GM19463 (cell line): ENCODE data around the gene PKLR.

Experiments
- ATAC-seq: cut with Tn5 transposase; IDR thresholded peaks from one replicate; pipeline ENCODE4 v1.9.1; 2021; ENCODE audit warnings: mild to moderate bottlenecking, moderate library complexity; ENCODE audit not compliant: unreplicated experiment

PKLR gene

DNA sequence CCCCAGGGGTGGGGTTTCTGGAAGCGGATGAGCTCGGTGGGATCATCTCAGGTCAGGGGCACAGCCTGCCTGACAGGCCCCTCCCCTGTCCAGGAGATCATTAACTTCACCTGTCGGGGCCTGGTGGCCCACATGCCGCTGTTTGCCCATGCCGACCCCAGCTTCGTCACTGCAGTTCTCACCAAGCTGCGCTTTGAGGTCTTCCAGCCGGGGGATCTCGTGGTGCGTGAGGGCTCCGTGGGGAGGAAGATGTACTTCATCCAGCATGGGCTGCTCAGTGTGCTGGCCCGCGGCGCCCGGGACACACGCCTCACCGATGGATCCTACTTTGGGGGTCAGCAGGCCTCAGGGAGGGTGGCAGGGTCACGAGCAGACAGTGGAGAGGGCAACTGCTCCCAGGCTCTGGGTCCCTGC is 15.6 kb downstream of the PKLR start:
- no peak for ATAC-seq

DNA sequence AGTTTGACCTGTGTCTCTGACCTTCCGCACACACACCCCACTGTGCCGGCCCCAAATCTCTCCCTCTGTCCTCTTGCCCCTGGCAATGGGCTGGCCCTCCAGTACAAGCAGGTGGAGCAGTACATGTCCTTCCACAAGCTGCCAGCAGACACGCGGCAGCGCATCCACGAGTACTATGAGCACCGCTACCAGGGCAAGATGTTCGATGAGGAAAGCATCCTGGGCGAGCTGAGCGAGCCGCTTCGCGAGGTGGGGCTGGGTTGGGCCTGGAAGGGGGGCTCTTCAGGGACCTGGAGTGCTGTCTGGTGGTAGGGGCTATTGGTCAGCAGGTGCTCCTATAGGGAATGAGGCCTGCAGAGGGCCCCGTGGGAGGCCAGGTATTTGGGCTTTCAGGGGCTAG is 16.2 kb downstream of the PKLR start:
- no peak for ATAC-seq

DNA sequence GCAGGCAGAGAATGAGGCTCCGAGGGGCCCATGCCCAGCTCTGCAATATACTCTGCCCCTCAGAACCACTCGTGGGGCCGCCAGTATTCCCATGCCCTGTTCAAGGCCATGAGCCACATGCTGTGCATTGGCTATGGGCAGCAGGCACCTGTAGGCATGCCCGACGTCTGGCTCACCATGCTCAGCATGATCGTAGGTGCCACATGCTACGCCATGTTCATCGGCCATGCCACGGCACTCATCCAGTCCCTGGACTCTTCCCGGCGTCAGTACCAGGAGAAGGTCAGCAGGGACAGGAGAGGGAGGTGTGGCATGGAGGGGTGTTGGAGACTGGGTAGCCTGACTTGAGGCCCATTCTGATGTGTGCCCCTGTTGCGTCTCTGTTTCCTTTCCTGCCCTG is 16.8 kb downstream of the PKLR start:
- ATAC-seq, result no peak

DNA sequence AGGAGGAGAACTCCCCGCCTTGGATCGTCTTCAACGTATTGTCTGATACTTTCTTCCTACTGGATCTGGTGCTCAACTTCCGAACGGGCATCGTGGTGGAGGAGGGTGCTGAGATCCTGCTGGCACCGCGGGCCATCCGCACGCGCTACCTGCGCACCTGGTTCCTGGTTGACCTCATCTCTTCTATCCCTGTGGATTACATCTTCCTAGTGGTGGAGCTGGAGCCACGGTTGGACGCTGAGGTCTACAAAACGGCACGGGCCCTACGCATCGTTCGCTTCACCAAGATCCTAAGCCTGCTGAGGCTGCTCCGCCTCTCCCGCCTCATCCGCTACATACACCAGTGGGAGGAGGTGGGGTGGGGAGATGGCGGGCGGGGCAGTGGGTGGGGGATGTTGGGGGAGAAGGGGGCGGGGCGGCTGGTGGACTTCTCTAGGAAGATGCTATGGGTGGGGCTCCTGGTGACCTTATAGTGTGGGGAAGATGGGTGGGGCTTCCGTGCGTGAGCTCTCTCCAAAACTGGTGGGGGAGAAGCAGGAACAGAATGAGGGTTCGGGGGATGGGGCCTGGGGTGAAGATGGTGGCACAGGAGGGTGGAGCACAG is 18.6 kb downstream of the PKLR start:
- ATAC-seq, result no peak

DNA sequence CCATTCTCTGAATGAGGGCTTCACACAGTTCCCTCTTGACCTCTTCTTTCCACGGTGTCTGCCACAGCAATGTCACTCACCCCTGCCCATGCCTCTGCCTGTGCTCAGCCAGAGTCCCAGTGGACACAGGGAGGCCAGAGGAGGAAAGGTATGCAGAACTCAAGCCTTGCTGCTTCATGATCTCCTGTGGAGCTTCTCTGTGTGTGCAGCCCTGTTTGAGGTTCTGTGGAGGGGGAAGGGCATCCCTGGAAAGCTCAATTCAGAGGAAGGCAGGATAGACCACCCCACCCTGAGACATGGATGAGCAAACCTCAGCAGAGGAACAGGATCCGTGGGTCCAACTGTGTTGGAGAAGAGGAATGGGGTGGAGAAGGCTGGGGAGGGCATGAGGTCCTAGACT is 22.0 kb downstream of the PKLR start:
- ATAC-seq, result no peak

DNA sequence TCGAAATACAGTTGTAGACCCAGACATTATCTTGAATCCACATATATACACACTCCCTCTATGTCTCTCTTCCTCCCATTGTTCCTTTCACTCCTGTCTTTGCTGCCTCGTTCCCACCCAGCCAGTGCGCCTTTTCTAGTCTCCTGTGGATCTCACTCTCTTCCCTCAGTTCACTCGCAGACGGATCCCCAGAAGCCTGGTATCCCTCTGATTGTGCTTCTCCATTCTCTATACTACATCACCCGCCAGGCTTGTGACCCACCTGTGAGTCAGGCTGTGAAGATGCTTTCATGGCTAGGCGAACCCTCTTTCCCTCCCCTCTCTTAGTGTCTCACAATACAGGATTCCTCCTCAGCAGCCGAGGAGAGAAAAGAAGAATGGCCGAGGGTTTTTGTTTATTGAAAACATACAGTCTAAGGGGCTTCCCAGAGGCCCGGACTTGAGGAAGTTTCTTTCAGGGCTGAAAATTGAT is 22.5 kb downstream of the PKLR start:
- ATAC-seq, result no peak

DNA sequence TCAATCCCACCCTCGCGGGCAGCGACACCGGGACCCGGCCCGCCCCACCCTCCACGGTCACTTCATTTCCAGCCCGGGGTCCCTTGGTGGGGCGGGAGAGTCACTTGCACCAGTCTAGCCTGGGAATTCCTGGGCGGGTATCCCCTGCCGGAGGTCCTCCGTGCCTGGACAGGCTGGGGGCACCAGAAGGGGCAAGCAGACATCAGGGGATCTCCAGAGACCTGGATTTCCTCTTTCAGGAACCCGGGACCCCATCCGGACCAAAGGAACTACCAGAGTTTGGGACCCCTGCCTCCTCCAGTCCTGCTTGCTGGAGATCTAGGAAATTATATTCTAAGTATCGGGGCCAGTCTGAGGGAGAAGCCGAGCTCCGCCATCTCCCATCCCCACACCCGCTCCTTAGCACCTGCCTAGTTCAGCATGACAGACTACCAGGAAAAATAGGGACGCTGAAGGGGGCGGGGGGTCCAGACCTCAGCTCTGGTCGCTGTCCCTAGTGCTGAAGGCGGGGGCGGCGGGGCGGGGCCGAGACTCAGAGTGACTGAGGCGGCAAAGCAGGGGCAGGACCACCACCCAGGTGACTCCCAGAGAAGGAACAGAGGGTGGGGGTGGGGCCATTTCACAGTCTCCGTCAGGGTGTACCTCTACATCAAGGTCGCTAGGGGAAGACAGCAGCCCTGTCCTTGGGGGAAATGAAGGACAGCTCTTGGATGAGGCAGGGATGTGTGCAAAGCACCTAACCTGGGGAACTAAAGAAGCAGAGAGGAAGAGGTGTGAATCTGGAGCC is 23.1 kb downstream of the PKLR start:
- no peak for ATAC-seq

DNA sequence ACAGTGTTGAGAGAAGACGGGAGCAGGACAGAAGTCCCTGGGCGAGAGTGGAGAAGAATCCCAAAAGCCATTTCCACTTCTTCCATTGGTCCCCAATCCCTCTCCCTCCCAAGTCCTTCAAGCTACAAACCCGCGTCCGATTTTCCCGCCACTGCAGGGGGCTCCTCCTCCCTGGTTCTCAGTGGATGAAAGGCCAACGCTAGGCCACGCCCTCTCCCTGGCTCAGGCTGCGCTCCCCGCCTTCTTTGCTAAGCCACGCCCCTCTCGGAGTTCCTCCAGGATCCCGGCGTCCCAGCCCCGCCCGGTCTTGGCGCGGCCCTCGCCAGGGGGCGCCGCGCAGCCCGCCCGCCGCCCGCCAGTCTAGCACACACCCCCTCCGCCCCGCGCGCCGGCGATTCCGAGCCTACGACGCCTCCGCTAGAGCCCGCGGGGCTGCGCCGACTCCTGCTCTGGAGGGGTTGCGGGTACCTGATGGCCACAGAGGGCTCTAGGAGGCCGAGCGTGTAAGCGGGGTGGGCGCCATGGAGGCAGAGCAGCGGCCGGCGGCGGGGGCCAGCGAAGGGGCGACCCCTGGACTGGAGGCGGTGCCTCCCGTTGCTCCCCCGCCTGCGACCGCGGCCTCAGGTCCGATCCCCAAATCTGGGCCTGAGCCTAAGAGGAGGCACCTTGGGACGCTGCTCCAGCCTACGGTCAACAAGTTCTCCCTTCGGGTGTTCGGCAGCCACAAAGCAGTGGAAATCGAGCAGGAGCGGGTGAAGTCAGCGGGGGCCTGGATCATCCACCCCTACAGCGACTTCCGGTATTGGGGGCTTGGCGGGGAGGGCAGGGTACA is 24.0 kb downstream of the PKLR start, which contains the start of gene HCN3:
Gene HCN3, plus strand, starts transcription at position 394 of the 832 bp plus-strand sequence. Its CDS starts 128 bp downstream, at position 522.
- peak; percentile 50 for ATAC-seq

DNA sequence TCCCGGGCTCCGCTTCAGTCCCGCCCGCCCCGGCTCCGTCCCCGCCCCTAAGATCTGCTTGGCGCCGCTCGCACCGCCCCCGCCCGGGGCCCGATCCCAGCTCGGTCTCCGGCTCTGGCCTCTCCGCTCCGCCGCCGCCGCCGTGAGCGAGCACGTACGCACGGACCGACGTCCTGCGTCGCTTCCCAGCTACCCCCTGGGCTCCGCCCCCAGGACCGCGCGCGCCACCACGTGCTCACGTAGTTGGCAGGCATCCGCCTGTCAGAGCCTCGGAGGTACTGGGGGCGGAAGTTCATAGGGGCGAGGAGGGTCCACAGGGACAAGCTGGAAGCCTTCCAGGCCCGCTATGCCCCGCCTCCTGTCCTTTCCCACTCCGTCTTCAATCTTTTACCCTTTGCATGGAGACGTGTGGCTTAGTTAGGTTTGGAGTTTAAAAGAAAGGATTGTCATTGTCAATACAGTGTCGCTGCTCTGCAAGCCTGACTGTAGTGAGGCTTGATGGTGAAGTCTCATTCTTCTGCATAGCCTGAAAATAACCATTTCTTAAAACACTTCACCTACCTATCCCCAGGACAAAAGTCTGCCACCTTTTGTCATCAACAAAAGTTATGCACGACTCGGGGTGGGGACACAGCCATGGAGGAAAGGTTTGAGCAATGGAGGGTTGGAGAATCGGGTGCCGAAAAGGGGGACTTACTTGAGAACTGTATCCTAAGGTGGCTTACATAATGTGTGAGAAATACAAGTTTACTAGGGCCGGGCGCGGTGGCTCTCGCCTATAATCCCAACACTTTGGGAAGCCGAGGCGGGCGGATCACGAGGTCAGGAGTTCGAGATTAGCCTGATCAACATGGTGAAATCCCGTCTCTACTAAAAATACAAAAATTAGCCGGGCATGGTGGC is 27.6 kb downstream of the PKLR start, which contains the start of gene CLK2:
Gene CLK2, minus strand, starts transcription at position 162 of the 903 bp plus-strand sequence. CDS start 2,527 bp downstream, outside the sequence.
- peak; percentile 85 for ATAC-seq

DNA sequence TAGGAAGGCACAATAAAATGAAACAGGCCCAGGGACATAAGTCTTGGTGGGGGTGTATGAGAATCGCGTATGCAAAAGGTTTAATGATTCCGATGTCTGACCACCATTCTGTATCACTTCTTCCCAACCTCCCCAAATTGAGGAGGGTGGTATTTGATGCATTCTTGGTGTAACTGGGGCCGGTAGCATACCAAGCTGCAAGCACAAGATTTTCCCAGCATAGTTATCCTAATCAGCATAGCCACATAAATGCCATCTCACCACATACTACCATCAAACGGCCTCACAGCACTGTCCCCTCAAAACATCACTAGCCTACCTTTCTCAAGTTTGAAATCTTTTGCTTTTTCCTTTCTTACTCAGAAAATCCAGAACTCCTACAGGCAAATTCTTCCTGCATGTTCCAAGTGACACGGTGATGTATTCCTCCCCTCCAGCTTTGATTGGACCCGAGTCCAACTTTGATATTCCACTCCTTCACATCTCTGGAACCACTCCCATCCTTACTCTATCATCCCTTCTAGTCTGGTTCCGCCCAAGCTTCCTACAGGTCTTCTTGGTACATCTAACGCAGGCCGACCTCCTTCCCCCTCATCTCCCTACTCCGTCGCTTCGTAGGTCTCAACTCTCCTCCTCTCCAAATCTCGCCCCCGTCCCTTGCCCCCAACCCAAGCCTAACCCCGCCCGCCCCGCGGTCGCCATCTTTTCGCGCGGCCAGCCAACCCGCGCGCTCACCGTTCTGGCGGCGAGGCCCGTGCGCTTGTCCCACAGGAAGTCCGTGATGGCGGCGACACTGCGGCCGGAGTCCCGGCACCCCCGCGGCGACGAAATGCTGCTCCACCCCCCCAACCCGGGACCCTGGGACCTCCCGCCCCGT is 28.5 kb downstream of the PKLR start:
- peak; percentile 13 for ATAC-seq

DNA sequence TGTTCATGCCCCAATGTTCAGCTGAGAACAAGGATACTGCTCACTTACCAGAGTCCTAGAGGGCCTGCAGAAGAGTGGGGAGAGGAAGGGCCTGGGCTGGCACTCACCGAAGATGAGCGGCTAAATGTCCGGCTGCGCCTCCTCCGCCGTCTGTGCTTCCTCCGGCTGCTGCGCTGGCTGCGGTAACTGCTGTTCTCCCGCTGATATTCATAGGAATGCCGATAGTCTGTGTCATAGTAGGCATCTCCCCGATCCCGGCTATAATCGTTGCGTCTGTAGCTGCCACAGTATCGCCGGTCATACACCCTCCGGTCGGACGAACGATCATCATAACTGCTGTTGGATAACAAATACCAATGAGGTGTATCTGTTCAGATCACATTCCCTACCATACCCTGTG is 31.9 kb downstream of the PKLR start:
- no peak for ATAC-seq

DNA sequence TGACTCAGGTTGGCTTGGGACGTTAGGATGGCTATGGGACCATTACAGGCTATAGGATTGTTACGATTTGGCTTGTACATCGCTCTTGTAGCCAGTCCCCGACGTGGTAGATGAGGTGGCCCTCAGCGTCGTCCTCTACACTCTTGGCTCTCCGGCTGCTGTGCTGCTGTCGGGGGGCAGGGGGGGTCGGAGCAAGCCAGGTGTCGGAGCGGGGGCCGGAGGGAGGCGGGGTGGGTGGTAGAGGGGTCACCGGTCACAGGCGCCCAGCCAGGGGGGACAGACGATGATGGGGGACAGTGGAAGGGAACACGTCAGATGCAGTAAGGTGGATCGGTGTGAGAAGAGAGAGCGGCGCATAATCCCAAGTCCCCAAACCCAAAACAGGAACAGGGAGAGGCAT is 32.6 kb downstream of the PKLR start:
- no peak for ATAC-seq

DNA sequence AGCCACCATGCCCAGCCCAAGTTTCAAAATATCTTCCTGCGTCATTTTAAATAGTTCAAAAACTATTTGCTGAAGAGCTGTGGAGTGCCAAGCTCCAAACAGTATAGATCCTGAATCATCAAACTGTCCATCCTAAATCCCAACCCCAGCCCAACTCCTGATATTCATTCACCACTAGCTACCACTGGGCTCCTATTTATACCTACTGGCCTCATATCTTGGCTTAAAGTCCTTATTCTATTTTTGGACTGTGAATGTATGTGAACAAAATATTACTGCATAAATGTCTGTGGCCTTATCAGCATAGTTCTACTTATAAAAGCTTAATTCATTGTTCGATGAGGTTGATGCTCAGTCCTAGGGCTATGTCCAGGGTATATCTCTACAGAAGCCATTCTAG is 33.9 kb downstream of the PKLR start:
- ATAC-seq, result no peak

DNA sequence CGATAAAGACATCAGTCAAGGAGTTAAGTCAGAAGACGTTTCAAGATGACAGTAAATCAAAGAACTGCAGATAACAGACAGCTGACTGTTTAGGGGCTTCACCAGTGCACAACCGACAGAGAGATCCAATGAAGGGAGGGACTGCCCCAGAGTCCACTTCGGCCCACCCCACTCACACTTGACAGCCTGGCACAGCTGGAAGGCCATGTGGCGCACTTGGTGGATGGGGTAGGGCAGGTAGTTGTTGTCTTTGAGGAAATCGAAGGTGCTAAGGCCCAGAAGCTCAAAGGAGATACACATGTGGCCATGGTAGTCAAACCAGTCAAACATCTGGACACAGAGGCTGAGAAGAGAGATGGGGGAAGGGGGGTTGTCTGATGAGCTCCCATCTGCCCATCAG is 34.7 kb downstream of the PKLR start:
- ATAC-seq, result no peak

DNA sequence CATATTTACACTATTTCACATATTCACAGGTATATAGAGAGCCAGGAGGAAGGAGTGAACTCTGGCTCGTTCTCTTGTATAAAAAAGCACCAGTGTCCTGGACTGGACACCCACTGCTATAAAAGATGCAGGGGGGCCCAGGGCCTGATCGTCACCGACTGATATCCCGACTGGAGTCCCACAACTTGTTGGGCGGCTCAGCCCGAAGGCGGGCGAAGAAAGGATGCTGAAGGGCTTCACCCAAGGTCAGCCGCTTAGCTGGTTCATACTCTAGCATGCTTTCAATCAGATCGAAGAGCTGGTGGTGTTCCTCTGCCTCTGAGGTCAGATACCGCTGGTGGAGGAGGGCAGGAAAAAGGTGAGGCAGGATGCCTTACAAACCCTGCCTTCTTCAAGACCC is 38.2 kb downstream of the PKLR start:
- no peak for ATAC-seq

DNA sequence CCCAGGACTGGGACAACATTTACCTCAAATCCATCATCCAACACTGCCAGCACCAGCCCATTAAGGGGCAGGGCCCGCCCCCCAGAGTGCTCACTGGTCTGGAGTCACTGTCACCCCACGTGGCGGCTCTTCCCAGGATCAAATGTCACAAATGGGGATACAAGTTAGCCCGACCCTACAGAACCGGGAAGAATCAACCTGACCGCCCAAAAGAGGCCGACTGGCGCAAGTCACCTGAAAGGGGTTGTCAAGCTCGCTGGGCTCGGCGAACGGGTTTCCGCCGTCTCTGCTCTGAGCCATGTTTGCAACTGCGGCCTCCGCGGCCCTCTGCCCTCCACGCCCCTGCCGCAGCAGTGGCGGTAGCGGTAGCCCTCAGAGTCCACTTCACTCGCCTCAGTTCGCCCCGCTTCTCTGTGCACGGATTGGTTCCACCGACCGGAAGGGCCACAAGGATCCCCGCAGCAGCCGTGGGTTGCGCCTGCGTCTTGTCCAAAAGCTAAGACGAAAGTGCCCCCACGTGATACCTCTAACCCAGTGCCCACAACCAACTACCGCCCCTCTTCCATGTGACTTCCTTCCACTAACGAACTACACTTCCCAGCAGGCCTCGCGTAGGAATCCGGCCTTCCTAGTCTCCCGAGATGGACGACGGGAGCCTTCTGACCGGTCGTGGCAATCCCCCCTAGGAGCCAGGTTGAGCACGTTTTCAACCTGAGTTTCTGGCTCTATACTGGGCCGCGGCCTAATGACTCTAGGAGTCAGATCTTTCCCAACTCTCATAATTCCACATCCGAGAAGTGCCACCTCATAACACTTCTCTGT is 39.2 kb downstream of the PKLR start, which contains the start of gene SCAMP3:
Gene SCAMP3, minus strand, starts transcription at position 509 of the 822 bp plus-strand sequence. Its CDS starts 209 bp downstream, at position 300.
- peak; percentile 96 for ATAC-seq

DNA sequence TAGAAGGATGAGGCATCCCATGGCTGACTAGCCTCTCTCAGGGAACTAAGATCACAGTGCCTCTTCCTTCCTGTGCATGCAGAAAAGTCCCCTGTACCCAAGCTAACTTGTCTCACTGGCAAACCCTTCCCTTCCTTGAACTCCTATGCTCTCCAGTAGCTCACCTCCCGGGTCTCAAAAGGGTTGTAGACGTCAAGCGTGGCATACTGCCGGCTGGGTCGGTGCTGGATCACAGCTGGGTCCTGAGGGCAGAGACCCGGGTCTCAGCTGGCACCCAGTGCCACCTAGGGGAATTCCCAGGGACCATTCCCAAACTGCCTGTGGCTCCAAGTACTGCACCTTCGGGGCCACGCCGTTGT is 39.8 kb downstream of the PKLR start:
- no peak for ATAC-seq

DNA sequence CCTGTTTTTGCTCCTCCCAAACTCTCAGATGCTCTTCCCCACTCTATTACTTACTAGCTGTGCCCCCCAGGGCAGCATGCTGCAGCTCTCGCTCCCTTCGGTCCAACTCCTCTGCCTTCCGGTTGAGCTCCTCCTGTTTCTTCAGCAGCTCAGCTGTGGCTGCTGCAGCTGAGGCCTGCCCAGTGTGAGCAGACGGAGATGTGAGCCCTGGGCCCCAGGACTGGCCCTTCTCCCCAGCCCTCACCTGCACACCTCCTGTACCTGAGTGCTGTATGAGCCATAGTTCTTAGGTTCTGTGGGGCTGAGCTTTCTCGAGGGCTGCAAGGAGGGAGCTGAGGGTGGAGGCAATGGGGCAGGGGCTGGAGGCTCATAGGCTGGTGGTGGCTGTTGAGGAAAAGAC is 41.0 kb downstream of the PKLR start:
- no peak for ATAC-seq
